Transverse colon (tissue), 4 donors: ENCODE measurements around the gene PHACTR4.

Source experiments
- EP300 ChIP-seq: sonication (generic); formaldehyde crosslinking; IDR thresholded peaks from one replicate; pipeline ENCODE4 v1.6.1; 2017; ENCODE audit warnings: antibody characterized with exemption, low read depth
- POLR2A ChIP-seq: fragments of 450-650 bp; IDR thresholded peaks from one replicate; pipeline ENCODE4 v1.6.1; 2016; ENCODE audit warnings: antibody characterized with exemption, mild to moderate bottlenecking, moderate library complexity
- POLR2AphosphoS5 ChIP-seq, 3 donors: sonication (generic); formaldehyde crosslinking; IDR thresholded peaks; one replicate each; pipeline ENCODE4 v1.6.1; 2016; ENCODE audit warnings: antibody characterized with exemption in 3 of 3
- TF ChIP-seq, protein P1 (sequence below), 5 experiments: fragments of 200-600 bp in 3 of 5; fragments of 450-650 bp in 2 of 5; sonication (generic) in 3 of 5; IDR thresholded peaks; 1 replicate in 2 of 5; 2 replicates in 3 of 5; pipeline ENCODE4 v1.5.1; 2016 to 2017; ENCODE audit warnings: antibody characterized with exemption in 5 of 5, inconsistent platforms in 3 of 5, mild to moderate bottlenecking in 2 of 5, moderate library complexity in 1 of 5

DNA sequence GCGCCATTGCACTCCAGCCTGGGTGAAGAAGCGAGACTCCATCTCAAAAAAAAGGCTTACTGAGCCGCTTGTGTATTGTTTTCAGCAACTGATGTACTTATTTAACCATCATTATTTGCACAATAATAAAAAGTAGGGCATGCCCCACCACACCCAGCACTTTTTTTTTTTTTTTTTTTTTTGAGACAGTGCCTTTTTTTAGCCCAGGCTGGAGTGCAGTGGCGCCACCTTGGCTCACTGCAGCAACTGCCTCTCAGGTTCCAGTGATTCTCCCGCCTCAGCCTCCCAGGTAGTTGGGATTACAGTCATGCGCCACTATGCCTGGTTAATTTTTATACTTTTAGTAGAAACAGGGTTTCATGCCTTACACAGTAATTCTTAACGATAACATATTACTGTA, 171.1 kb downstream of the PHACTR4 start:
- TF ChIP-seq, protein P1, sequence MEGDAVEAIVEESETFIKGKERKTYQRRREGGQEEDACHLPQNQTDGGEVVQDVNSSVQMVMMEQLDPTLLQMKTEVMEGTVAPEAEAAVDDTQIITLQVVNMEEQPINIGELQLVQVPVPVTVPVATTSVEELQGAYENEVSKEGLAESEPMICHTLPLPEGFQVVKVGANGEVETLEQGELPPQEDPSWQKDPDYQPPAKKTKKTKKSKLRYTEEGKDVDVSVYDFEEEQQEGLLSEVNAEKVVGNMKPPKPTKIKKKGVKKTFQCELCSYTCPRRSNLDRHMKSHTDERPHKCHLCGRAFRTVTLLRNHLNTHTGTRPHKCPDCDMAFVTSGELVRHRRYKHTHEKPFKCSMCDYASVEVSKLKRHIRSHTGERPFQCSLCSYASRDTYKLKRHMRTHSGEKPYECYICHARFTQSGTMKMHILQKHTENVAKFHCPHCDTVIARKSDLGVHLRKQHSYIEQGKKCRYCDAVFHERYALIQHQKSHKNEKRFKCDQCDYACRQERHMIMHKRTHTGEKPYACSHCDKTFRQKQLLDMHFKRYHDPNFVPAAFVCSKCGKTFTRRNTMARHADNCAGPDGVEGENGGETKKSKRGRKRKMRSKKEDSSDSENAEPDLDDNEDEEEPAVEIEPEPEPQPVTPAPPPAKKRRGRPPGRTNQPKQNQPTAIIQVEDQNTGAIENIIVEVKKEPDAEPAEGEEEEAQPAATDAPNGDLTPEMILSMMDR (IDR thresholded peaks at IDR 0.05): peak in 1 of 5 experiments; percentile 6
- TF ChIP-seq EP300 (no peak), POLR2AphosphoS5 (IDR thresholded peaks at IDR 0.05) (no peak), POLR2A (no peak)
